ENCODE measurements around the gene OSBPL8. TPM values are rescaled to one million over a fixed set of nuclear protein-coding genes. Genes with fewer than 3 reads are reported as not detected.
"Not testable (repeated sequence)": the region's sequence is repeated elsewhere in the genome, so short reads cannot be mapped to it uniquely, and the experiment has no call there.

The OSBPL8 gene
- total RNA-seq, 1 donor from 2014 or later, result 119 TPM

GRCh38 chr12:76366163-76366562 is 193.4 kb downstream of the OSBPL8 start:
- Mint-ChIP-seq H3K4me3 (ENCODE audit: unreplicated experiment) (no peak overlapping the region), H3K27ac (ENCODE audit: unreplicated experiment) (no peak overlapping the region), H3K27me3 (ENCODE audit: low read depth, unreplicated experiment) (no peaks in the 10 kb centered on the region), H3K9me3 (ENCODE audit: unreplicated experiment) (peaks cover 6% of the 10 kb centered on the region), H3K36me3 (ENCODE audit: low read depth, unreplicated experiment) (peaks cover 38% of the 10 kb centered on the region), H3K4me1 (ENCODE audit: low read depth, unreplicated experiment) (no peaks in the 10 kb centered on the region)
- FAIRE-seq (no peak), DNase-seq (ENCODE audit: low read depth) (no peak)
- TF ChIP-seq EZH2 (IDR thresholded peaks at IDR 0.05; ENCODE audit: insufficient read depth, low read length), result no peak
- TF ChIP-seq CTCF (IDR thresholded peaks at IDR 0.05; ENCODE audit: insufficient read depth, low read depth, low read length), result no peak
- Histone ChIP-seq H3K27me3 (ENCODE audit: insufficient read depth, low read length) (no peaks in the 10 kb centered on the region), H3K4me1 (ENCODE audit: insufficient read depth, low read length) (no peaks in the 10 kb centered on the region), H3K36me3 (ENCODE audit: insufficient read depth, low read length) (peaks cover 34% of the 10 kb centered on the region), H2AFZ (ENCODE audit: low read depth, low read length) (no peak overlapping the region), H3K79me2 (ENCODE audit: insufficient read depth, low read length) (no peaks in the 10 kb centered on the region), H4K20me1 (ENCODE audit: insufficient read depth, low read length) (peaks cover 3% of the 10 kb centered on the region), H3K9me3 (ENCODE audit: insufficient read depth, low read depth, low read length) (no peaks in the 10 kb centered on the region), H3K4me2 (ENCODE audit: low read length) (no peak overlapping the region), H3K27ac (ENCODE audit: low read depth, low read length) (no peak overlapping the region), H3K4me3 (ENCODE audit: insufficient read depth, low read depth, low read length) (no peak overlapping the region), H3K9ac (ENCODE audit: low read length) (no peak overlapping the region)

DNA sequence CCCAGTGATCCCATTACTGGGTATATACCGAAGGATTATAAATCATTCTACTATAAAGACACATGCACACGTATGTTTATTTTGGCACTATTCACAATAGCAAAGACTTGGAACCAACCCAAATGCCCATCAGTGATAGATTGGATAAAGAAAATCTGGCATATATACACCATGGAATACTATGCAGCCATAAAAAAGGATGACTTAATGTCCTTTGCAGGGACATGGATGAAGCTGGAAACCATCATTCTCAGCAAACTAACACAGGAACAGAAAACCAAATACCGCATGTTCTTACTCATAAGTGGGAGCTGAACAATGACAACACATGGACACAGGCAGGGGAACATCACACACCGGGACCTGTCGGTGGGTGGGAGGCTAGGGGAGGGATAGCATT is 195.4 kb downstream of the OSBPL8 start:
- H2AFZ ChIP-seq (ENCODE audit: low read depth, low read length); H3K4me1 Mint-ChIP-seq (ENCODE audit: low read depth, unreplicated experiment); H3K9me3 ChIP-seq (ENCODE audit: insufficient read depth, low read depth, low read length); FAIRE-seq; H3K4me3 Mint-ChIP-seq (ENCODE audit: unreplicated experiment); H3K4me2 ChIP-seq (ENCODE audit: low read length); H3K27ac Mint-ChIP-seq (ENCODE audit: unreplicated experiment); H3K79me2 ChIP-seq (ENCODE audit: insufficient read depth, low read length); H3K27me3 ChIP-seq (ENCODE audit: insufficient read depth, low read length); H4K20me1 ChIP-seq (ENCODE audit: insufficient read depth, low read length); DNase-seq (ENCODE audit: low read depth); H3K4me1 ChIP-seq (ENCODE audit: insufficient read depth, low read length); H3K4me3 ChIP-seq (ENCODE audit: insufficient read depth, low read depth, low read length); H3K27me3 Mint-ChIP-seq (ENCODE audit: low read depth, unreplicated experiment); H3K9me3 Mint-ChIP-seq (ENCODE audit: unreplicated experiment); H3K27ac ChIP-seq (ENCODE audit: low read depth, low read length); H3K9ac ChIP-seq (ENCODE audit: low read length): not testable (repeated sequence)
- H3K36me3 ChIP-seq (ENCODE audit: insufficient read depth, low read length), result peaks cover 30% of the 10 kb centered on the region
- H3K36me3 Mint-ChIP-seq (ENCODE audit: low read depth, unreplicated experiment), result peaks cover 47% of the 10 kb centered on the region

GRCh38 chr12:76360316-76360715 is 199.3 kb downstream of the OSBPL8 start:
- Mint-ChIP-seq H3K9me3 (ENCODE audit: unreplicated experiment) (peaks cover 6% of the 10 kb centered on the region), H3K4me1 (ENCODE audit: low read depth, unreplicated experiment) (peaks cover 11% of the 10 kb centered on the region), H3K27ac (ENCODE audit: unreplicated experiment) (no peak overlapping the region), H3K4me3 (ENCODE audit: unreplicated experiment) (no peak overlapping the region), H3K27me3 (ENCODE audit: low read depth, unreplicated experiment) (no peaks in the 10 kb centered on the region), H3K36me3 (ENCODE audit: low read depth, unreplicated experiment) (peaks cover 37% of the 10 kb centered on the region)
- no peak for FAIRE-seq
- Histone ChIP-seq H3K4me1 (ENCODE audit: insufficient read depth, low read length) (no peaks in the 10 kb centered on the region), H3K9ac (ENCODE audit: low read length) (no peak overlapping the region), H3K36me3 (ENCODE audit: insufficient read depth, low read length) (peaks cover 6% of the 10 kb centered on the region), H3K27ac (ENCODE audit: low read depth, low read length) (no peak overlapping the region), H2AFZ (ENCODE audit: low read depth, low read length) (no peak overlapping the region), H3K4me3 (ENCODE audit: insufficient read depth, low read depth, low read length) (no peak overlapping the region), H3K27me3 (ENCODE audit: insufficient read depth, low read length) (no peaks in the 10 kb centered on the region), H3K79me2 (ENCODE audit: insufficient read depth, low read length) (no peaks in the 10 kb centered on the region), H3K4me2 (ENCODE audit: low read length) (no peak overlapping the region), H3K9me3 (ENCODE audit: insufficient read depth, low read depth, low read length) (no peaks in the 10 kb centered on the region), H4K20me1 (ENCODE audit: insufficient read depth, low read length) (peaks cover 3% of the 10 kb centered on the region)
- no peak for DNase-seq (ENCODE audit: low read depth)
- TF ChIP-seq EZH2 (IDR thresholded peaks at IDR 0.05; ENCODE audit: insufficient read depth, low read length) (no peak), CTCF (IDR thresholded peaks at IDR 0.05; ENCODE audit: insufficient read depth, low read depth, low read length) (no peak)

All from astrocyte (in vitro differentiated cells and primary cell).